NB4 (cell line): ENCODE data around the gene ABCG1.

Experiments used
- DNase-seq: peaks from one replicate; pipeline ENCODE4 v3.0.0; 2010; ENCODE audit warnings: low read depth
- H3K4me3 ChIP-seq: one replicate; pipeline ENCODE4 v1.5.1; 2011; ENCODE audit warnings: mild to moderate bottlenecking, low read depth, low read length, moderate library complexity
- MYC ChIP-seq: IDR thresholded peaks from 2 replicates; pipeline ENCODE4 v1.6.1; 2011; ENCODE audit warnings: low read depth, low read length
- POLR2A ChIP-seq: IDR thresholded peaks from 2 replicates; pipeline ENCODE4 v1.6.1; 2011; ENCODE audit warnings: mild to moderate bottlenecking; ENCODE audit not compliant: insufficient read length; ENCODE audit errors: extremely low read depth
- TF ChIP-seq, protein P1 (sequence below): IDR thresholded peaks from one replicate; pipeline ENCODE4 v1.5.1; 2012; ENCODE audit warnings: low read depth, low read length
- TF ChIP-seq, protein P2 (sequence below): IDR thresholded peaks from 2 replicates; pipeline ENCODE4 v1.6.1; 2011; ENCODE audit warnings: low read depth, low read length

The ABCG1 gene

DNA sequence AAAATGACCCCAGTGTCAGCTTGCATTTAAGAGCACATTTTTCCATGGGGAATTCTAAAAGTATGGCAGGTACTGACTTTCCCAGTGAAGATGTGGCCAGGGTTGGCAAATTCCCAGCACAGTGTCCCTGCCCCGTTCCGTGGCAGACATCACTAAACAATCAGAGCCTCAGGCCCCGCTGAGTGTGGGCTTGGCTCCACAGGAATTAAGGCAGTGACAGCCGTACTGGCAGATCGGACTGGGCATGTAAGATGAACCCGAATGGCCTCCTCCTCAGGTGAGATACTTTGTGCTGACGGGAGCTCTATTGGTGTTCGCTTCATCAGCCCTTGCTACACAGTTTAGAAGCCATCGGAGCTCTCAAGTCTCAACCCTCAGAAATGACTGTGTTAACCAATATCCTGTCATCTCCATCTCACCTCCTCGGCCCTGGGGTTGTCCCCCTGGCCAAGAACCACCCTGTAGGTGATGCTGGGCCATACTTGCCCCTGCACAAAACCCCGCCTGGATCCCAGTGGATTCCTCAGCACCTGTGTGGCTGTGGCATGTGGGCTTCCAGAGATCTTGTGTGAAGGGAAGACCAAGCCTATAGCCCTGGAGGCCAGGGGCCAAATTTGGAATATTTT, 29.0 kb upstream of the ABCG1 start:
- no peak overlapping the region for H3K4me3 ChIP-seq
- no peak for DNase-seq
- TF ChIP-seq, protein P1, sequence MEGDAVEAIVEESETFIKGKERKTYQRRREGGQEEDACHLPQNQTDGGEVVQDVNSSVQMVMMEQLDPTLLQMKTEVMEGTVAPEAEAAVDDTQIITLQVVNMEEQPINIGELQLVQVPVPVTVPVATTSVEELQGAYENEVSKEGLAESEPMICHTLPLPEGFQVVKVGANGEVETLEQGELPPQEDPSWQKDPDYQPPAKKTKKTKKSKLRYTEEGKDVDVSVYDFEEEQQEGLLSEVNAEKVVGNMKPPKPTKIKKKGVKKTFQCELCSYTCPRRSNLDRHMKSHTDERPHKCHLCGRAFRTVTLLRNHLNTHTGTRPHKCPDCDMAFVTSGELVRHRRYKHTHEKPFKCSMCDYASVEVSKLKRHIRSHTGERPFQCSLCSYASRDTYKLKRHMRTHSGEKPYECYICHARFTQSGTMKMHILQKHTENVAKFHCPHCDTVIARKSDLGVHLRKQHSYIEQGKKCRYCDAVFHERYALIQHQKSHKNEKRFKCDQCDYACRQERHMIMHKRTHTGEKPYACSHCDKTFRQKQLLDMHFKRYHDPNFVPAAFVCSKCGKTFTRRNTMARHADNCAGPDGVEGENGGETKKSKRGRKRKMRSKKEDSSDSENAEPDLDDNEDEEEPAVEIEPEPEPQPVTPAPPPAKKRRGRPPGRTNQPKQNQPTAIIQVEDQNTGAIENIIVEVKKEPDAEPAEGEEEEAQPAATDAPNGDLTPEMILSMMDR: no peak
- TF ChIP-seq POLR2A (no peak), MYC (no peak)
- TF ChIP-seq, protein P2, sequence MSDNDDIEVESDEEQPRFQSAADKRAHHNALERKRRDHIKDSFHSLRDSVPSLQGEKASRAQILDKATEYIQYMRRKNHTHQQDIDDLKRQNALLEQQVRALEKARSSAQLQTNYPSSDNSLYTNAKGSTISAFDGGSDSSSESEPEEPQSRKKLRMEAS: no peak

DNA sequence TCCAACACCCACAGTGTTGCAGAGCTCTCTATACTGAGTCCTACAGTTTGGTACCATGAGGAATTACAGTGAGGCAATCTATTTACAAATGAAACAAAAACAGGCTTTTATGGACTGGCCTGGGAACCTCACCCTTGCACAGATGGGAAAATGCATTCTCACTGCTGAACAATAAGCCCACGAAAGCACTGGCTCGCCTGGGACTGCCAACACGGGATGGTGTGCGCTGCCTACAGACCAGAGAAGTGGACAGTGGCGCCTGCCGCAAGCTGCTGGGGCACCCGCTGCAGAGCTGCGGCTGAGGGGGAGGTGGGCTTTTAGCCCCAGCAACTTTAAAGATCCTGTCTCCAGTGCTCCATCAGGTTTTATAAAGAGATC, 28.5 kb upstream of the ABCG1 start:
- no peak overlapping the region for H3K4me3 ChIP-seq

DNA sequence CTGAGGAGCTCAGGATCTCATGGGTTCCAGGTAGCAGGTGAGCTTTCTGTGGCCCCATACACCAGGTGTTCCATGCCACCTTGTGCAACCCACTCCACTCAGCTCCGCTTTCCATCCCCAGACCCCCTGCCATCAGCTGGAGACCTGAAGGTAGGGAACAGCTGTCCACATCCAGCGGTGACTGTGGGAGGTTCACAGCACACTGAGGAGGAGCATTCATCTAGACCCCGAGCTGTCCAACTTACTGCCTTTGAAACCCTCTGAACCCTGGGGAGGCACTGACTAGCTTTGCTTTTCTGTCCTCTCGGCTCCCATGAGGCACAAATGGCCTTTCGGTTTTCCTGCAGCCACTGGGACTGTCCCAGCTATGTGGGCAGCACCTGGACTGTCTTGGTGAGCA, 27.9 kb upstream of the ABCG1 start:
- no peak overlapping the region for H3K4me3 ChIP-seq
- no peak for DNase-seq
- TF ChIP-seq, protein P1: no peak
- TF ChIP-seq, protein P2: no peak
- no peak for TF ChIP-seq POLR2A

More for the DNA sequence above, 28.5 kb upstream of the ABCG1 start:
- TF ChIP-seq, protein P1: no peak
- TF ChIP-seq, protein P2: no peak
- no peak for TF ChIP-seq MYC
- no peak for TF ChIP-seq POLR2A
- DNase-seq: no peak

DNA sequence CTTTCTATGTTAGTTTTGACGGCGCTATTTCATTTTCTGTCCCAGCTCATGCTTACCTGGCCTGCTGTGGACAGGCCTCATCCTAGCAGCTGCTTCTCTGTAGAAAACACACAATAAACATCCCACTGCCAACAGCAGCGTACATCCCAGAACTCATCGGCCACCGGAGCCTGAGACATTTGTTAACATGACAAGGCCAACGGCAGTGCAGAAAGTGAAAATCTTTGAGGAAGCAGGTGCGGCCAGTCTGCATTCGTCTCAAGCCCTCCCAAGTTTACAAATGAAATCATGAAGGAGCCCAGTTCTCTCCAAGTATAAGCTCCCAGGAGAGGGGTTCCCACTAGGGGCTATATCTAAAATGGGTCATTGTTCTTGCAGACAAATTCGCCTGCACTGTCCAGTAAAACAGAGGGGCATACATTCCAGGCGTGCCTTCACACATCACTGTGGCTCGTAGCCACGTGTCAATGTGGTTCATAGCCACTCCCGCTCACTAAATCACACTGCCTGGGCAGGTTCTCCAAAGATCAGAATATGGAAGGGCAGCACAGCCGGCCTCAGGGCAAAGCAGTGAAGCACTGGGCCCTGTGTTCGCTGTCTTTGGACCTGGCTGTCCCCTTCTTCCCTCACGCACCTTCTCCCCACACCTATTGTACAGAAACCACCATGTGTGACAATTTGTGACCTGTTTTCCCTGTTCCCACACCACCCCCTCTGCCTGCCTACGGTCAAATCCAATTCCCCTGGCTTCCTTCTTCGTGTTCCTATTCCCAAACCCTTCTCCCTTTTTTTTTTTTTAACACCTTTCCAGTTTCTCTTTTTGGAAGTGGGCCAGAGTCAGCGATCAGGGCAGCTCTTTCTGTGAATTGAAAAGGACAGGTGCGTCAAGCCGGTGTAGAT, 27.0 kb upstream of the ABCG1 start:
- TF ChIP-seq, protein P1: no peak
- TF ChIP-seq, protein P2: no peak
- TF ChIP-seq MYC (no peak), POLR2A (no peak)
- no peak for DNase-seq
- H3K4me3 ChIP-seq: no peak overlapping the region

DNA sequence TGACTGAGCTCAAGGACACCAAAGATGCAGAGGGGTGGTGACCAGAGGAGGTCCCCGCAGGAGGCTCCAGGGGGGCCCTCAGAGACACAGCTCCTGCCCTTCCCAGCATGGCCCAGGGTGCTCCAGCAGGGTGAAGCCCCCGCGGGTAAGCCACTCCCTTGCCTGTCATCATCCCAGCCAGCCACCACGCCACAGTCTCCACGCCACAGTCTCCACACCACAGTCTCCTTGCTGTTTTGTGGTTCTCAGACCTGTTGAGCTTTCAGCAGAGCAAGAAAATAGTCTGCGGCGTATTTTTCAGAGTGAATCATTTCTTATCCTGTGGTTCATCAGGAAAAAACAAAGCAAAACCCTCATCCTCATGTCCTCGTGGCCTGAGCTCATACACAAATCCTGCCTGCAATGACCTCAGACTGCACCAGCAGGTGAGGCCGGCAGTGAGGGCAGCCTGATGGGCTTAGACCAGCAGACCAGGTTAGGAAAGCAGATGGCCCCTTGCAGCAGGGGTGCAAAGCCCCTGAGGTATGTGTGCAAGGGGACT, 25.7 kb upstream of the ABCG1 start:
- TF ChIP-seq, protein P2: no peak
- peak; percentile 27; the same call in 1 of the 2 replicates for TF ChIP-seq MYC
- H3K4me3 ChIP-seq: no peak overlapping the region
- peak; percentile 57 for DNase-seq

DNA sequence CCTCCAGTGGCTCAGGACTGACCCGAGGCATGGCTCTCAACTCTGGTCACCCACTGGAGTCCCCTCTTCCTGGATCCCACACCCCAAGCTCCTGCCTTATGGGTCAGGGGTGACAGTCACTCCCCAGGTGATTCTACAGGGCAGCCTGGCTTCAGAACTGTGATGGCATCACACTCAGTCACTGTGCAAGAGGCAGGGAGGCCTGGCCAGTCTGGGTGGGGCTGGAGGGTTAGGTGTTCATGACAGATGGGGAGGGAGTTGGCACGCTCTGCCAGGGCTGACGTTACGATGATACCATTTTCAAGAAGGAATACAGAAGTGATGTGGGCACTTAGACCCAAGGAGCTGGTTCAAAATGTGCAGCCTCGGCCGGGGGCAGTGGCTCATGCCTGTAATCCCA, 25.2 kb upstream of the ABCG1 start:
- TF ChIP-seq MYC (no peak), POLR2A (no peak)
- TF ChIP-seq, protein P2: no peak
- TF ChIP-seq, protein P1: no peak
- H3K4me3 ChIP-seq: no peak overlapping the region
- DNase-seq: no peak
